Kidney tubule cell (primary cell): ENCODE measurements around the gene TXLNG.

ENCODE experiments used
- DNase-seq: peaks from one replicate; pipeline ENCODE4 v3.0.0-alpha.2; 2018; ENCODE audit warnings: low spot score

Gene TXLNG

DNA sequence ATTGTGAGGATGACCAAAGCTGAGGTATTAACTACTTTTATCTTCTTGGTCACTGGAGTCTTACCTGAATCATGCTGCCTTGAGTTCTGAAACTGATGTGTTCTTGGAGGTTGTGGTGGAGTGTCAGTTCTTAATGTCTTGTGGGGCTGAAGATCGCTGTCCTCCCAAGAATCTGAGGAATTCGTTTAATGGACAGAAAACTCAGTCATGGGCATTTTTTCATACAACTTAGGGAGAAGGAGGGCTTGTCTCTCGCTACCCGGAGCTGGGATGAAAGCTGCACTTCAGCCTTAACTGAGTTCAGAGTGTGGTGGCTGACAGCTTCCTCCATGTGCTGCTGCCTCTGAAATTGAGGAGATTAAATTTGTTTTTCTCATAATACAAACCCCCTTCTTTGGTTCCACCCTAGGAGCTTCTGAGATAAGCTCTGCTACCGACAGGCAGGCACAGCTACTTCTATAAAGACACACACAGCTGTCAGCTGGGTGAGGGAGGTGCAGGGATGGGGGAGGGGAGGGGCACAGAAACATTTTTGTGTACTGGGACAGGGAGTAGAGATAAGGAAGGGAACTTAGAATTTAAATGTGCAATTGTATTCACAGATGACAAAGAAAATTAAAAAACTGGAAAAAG is 53.1 kb downstream of the TXLNG start:
- peak; percentile 7 for DNase-seq

DNA sequence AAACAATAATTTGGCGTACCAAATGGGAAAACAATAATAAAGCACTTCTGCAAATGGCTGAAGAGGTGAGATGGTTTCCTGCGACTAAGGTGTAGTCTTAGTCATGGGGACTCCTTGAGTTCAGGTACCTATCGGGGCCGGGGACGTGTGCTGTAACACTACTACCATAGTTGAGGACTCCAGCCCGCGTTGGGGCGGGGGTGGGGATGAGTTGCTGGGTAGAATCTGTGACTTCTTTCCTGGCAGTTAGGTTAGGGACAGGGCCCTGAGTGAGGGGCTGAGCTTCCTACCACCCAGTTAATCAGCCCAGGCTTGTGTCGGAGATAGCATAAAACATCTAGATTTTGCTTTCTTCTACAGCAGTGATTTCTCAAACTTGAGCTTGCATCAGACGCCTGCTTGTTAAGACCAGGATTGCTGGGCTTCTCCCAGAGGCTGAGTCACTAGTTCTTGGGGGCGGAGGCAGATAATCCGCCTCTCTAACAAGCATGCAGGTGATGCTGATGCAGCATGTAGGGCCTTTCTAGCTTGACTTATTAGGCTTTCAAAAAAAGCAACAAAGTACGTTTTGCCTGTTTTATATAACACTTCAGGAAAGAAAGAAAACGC is 53.7 kb downstream of the TXLNG start:
- DNase-seq: peak; percentile 56

DNA sequence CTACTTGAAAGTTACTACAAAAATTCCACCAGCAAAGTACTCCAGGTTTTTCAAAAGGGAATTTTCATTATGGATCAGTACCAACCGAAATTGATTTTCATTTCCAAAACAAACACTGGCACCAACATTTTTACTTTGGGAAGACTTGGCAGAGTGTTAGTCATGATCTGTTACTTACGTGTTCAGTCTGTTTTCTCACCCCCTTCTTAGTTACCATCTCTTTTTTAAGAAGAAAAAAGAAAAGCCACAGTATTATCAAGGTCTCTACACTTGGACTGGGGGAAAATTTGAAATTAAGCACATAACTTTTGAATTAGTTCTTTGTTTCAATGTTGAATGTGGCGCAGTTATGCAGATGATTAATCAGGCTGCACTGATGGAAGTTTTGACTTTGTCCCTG is 56.4 kb downstream of the TXLNG start:
- no peak for DNase-seq

DNA sequence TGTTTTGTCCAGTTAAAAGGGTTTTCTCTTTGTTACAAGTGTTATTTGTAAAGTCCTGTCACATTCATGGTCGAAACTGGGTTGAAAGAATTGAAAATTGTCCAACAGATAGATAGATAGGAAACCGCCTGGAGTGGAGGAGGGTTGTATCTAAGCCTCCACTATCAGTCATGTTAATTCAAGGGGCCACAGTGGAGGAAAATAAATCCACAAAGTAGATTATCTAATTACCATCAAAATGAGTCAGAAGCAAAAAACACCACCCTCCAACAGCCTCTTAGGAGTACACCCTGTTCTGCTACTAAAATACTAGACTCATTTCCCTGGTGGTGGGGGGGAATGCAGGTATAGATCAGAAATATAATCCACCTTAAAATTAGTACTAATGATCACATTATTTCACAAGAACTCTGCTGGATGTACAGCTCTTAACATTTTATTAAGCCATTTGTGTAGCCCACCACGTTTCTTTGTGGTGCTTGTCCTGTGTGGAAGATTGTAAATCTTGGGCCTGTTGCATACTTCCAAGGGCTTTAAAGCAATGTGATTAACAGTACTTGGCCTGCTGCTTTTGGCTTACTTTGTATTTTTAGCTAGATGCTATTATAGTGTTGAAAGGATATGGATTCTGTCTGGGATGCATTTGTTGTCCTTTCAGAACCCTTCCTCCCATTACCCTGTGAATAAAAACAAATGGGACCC is 57.1 kb downstream of the TXLNG start:
- DNase-seq: no peak

DNA sequence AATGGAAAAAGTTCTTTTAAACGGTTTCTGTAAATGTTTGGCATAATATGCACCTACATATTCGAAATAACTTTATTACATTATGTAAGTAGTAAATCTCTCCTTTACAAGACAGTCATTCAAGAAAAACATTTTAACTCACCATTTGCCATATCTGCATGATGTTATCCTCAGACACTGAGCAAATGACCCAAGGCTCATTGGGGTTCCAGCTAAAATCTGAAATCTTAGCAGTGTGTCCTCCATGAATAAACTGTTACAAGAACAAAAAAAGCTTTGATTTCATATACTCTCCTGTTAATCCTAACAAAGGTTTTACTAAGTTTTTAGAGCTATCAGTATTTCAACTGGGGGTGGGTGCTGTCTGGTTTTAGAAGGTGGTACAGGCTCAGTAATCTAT is 59.4 kb downstream of the TXLNG start:
- DNase-seq: no peak

DNA sequence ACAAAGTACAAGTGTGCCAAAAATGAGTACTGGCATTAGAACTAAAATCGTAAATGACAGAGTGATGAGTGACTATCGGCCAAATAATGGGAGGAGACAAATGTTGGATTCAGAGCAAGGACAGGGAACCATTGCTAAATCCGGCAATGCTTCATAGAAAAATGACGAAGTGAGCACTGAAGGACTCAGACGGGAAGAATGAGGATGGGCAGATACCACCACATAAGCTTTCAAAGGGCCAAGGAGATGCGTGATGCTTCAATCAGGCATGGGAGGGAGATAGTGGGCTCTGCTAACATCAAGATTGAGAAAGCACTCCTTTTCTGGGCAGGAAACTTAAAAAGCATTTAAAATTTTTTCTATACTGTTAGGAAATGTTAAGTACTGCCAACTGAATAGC is 62.3 kb downstream of the TXLNG start:
- no peak for DNase-seq

DNA sequence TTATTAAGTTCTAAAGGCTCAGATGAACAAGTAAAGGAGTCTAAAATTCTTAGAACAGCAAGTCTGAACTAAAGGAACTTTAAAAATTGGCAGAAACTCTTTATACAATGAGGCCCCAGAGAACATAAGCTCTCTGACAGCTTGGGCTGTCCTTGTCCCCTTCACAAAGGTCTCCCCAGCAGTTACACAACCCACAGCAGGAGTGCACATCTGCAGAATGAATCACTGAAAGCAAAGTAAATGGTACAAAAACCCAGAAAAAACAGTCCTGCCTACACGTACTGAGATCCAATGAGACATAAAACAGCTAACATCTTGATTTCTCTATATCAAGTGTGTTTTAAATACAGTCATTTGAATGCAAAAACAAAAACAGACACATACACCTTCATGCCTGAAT is 65.2 kb downstream of the TXLNG start:
- DNase-seq: no peak

DNA sequence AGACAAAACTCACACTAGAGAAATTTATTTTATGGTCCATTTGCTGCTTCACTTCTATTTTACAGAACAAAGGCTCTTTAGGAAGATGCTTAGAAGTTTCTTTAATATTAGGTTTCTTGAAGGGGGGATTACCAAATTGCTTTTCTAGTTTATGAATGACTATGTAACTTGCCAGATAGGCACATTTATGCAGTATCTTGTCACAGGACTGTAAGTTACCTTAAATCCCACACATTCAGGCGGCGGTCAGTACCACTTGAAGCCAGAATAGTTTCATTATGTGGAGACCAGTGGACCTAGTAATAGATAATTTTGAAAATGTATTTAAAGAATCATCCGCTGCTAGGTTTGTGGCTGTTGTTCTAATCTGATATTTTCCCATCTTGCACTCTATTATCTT is 65.6 kb downstream of the TXLNG start:
- no peak for DNase-seq

DNA sequence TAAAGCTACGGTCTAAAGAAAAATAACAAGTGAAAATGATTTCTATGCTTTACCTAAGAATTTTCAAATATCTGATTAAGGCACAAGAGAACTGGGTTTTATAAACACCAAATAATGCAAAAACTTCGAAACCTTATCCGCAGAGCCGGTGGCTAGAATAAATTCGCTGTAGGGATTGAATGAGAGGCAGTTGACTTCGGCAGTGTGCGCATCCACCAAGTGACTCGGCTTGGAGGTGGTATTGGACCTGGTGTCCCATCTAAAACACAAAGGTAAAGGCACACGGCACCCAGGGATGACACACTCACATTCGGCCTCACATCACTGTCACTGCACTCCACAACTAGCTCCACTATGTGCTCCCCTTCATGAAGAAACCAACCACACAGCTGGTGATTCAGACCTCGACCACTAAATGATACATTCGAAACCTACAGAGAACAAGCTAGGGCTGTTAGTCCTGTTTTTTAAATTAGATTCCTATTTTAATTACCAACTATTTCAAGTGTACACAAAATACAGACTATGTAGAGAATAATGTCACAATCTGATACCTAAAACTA is 66.4 kb downstream of the TXLNG start:
- peak; percentile 52 for DNase-seq

DNA sequence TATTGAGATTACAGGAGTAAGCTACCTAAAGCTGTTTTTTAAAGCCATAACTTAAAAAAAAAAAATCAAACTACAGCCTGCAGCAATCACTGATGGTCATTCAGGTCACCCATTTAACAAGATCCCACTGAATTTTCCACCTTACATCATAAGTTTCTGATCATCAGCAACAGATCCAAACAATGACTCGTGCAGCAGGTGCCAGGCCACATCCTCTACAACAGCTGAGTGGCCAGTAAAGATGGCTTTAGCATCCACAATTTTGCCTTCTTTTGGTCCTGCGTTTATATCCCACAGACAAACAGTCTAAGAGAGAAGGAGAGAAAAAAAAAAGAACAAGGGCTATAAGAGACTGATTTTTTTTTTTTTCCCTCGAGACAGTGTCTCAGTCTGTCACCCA is 67.3 kb downstream of the TXLNG start:
- DNase-seq: peak; percentile 51

DNA sequence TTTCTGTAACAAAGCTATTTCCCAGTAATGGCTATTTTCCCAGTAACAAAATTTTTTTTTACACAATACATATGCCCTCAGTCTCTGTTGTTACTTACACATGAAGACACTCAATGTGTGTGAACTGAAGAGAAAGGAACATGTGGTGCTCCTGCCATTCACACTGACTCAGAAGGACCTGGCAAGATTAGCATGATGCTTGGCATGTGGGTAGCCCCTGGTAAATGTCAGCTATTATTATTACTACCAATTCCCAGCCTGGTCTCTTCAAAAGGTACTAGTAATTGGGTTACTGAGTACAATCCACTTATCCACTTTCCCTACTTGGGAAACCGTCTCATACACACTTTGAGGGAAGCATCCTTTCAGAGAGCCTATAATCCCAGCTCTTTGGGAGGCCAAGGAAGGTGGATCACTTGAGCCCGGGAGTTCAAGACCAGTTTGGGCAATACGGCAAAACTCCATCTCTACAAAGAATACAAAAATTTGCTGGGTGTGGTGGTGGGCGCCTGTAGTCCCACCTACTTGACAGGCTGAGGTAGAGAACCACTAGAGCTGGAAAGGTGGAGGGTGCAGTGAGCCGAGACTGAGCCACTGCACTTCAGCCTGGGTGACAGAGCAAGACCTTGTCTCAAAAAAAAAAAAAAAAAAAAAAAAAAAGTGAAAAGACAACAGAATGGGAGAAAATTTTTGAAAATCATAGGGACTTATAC is 69.3 kb downstream of the TXLNG start:
- DNase-seq: peak; percentile 30

DNA sequence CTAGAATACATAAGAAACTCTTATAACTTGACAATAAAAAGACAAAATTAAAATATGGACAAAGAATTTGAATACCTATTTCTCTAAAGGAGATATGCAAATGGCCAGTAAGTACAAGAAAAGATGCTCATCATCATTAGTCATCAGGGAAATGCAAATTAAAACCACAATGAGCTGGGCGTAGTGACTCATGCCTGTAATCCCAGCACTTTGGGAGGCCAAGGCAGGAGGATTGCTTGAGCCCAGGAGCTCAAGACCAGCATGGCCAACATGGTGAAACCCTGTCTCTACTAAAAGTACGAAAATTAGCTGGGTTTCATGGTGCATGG is 69.8 kb downstream of the TXLNG start:
- peak; percentile 84 for DNase-seq

DNA sequence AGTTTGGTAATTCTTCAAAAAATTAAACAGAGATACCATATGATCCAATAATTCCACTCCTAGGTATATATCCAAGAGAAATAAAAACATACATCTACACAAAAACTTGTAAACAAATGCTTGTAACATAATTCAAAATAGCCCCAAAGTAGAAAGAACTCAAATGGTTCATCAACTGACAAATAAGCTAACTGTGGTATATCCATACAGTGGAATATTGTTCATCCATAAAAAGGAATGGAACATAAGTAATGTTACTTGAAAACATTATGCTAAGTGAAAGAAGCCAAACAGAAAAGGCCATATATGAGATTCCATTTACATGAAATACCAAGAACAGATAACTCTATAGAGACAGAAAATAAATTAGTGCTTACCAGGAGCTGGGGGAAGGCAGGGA is 70.5 kb downstream of the TXLNG start:
- DNase-seq: no peak

DNA sequence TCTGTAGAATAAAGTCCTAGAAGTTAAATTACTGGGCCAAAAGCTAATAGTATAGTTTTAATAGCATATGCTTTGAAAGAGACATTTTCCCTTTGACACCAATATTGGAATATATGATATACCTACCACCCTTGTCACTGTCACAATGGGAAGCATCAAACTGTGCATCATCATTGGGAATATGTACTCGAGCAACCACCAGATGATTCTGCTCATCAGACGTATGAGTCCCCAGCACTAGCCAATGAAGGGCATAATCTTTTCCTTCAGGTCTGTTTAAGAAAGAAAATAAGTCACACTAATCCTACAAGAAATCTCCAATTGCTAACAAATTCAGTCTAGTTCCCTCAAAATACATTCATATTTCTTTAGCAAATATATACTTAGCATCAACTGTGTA is 76.6 kb downstream of the TXLNG start:
- DNase-seq: no peak

DNA sequence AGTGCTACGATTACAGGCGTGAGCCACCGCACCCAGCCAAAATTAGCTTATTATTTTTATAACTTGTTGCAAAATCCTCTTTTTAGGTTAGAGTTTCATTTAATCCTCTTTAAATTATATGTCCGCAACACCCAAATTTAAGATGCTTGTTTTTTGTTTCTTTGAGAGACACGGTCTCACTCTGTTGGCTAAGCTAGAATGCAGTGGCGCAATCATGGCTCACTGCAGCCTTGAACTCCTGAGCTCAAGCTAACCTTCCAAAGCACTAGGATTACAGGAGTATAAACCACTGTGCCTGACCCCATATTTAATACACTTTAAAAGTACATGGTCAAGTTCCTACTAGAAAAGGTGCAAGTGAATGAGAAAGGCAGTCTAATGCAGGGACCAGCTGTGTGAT is 81.7 kb downstream of the TXLNG start:
- no peak for DNase-seq

DNA sequence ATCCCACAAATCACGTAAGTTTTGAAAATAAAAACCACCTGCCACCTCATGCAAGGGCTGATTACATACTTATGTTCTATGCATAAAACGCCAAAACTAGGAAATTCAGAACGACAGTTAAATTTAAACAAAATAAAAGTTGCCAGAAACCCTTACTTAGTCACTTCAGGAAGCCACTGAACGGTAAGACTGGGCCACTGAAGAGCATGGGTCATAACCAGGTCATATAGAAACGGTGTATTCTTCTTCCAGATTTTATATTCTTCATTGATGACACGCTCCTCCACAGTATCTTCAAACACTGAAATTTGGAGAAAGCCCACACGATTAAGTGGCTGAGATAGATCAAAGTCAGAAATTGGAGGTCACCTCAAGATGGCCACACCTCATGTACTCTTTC is 82.7 kb downstream of the TXLNG start:
- peak; percentile 19 for DNase-seq

DNA sequence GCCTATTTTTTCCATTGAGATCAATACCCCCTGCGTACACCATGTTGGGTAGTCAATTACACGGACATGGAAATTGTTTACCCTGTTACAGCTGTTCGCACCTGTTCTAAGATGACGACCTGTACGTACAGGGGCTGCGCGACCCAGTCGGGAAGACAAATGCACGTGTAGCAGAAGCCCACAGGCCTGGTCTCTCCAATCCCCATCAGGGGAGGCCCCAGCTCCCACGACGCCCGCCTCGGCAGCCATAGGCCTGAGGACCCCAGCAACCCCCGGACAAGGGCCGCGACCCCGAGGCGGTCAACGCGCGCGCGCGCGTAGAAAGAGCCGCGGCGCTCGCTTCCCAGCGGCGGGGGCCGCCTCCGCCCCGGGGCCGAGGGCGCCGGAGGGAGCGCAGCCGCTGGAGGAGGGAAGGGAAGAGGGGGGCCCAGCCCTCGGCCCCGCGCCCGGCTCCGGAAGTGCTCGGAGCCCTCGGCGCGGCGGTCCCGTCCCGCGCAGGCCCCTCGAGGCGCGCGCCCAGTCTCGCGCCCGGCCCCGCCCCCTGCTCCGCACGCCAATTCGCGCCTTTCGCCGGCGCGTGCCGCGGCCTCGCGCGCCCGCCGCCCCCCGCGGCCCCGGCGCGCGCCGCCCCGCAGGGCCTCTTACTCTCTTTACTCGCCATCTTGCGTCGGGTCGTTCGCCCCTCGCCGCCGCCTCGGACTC is 83.3 kb downstream of the TXLNG start:
- DNase-seq: peak; percentile 27

DNA sequence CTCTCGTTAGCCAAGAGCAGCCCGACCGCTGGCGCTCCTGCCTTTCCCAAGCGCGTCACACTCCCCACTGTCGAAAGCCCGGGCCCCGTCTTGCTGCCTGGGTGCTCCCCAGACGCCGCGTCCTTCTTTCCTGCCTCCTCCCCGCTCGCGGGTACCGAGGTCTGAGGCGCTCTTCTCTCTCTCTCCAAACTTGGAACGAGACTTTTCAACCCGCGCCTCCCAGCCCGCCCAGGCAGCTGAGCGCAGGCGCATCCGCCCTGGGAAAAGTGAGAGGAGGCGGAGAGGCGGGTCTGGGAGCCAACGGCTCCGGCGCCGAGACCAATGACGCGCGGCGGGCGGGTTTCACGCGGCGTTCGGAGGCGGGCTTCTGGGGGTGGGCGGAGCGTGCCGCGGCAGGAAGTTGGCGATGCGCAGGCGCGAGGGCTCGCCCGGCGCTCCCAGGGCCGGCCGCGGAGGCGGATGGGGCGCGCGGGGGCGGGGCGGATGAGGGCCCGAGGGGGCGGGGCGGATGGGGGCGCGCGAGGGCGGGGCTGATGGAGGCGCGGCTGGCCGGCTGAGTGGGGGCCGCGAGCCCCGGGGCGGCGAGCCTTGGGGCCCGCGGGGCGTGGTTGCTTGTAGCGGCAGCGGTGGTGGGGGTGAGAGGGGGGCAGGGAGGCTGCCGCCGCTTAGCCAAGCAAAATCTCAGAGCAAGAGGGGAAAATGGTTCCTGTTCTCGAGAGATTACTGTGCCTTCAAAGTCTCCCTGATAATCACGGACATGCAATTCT is 84.0 kb downstream of the TXLNG start, which contains the start of gene RBBP7:
TSS of gene RBBP7 (minus strand) at position 268 of the 767 bp plus-strand sequence. CDS start 309 bp downstream, outside the sequence.
- peak; percentile 95 for DNase-seq

DNA sequence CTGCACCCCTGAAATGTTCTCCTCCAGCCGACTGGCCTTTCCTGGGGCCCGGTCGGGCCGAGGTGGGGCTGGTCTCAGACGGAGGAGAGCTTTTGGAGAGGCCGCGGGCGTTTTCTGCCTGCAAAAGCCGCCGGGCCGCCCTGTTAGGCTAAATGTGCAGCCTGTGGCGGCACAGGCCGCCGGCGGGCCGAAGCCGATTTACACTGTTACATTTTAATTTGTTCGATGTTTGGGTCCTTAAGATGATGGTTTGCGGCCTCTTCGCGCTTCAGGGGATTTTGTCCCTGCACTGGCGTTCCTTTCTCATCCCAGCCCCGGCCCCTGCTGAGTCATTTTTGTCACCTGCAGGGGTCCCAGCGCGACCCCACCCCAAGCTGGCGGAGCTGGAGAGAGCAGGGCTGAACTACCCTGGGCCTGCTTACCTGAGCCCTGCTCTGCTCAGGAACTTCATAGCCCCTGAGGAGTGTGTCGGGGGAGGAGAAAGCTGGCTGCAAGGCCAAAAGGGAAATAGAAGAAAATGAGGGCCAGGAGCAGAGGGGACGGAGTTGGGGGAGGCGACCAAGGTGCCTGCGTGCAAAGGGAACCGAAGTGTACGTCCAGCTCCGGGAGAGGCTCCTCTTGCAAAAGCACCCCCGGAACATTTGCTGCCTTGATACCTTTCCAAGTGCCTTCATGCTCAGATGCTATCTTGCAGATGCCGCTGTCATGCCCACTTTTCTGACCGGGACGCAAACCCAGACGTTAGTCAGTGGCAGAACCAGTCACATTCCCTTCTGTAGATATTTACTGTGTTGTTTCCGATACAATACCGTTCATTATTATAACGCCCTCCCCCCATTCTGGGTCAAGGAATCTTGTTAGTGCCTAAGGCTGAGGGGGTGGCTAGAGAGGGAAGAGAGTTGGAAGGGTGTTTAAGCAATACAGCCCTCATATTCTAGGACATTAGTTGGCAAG is 84.9 kb downstream of the TXLNG start:
- DNase-seq: peak; percentile 6

DNA sequence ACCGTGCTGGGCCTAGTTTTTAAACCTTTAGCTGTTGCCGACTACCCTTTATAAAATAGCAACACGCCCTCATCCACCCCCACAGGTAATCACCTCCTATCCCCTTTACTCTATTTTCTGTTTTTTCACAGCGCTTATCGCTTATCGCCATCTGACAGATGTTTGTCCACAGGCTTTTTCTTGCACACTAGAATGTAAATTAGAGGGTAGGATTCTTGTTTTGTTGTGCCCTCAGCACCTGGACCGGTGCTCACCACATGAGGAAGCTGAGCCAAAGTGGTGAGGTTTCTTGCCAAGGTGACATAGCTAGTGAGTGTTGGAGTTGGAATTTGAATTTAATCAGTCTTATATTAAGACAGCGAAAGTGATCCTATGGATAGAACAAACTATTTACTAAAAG is 86.8 kb downstream of the TXLNG start:
- DNase-seq: peak; percentile 27
